HG03439 (cell line): ENCODE results near the gene DOCK2.
"Not testable (repeated sequence)": the region's sequence is repeated elsewhere in the genome, so short reads cannot be mapped to it uniquely, and the experiment has no call there.

Source experiments
- ATAC-seq: cut with Tn5 transposase; IDR thresholded peaks from one replicate; pipeline ENCODE4 v1.9.1; 2021; ENCODE audit warnings: mild to moderate bottlenecking, moderate library complexity; ENCODE audit not compliant: unreplicated experiment

Gene DOCK2

GRCh38 chr5:170077526-170077925, 440.5 kb downstream of the DOCK2 start:
- no peak for ATAC-seq

GRCh38 chr5:170078458-170078857, 441.4 kb downstream of the DOCK2 start:
- ATAC-seq, result no peak

GRCh38 chr5:170078931-170079330, 441.9 kb downstream of the DOCK2 start:
- no peak for ATAC-seq

GRCh38 chr5:170080217-170080616, 443.1 kb downstream of the DOCK2 start:
- no peak for ATAC-seq

- ATAC-seq, result no peak
These were observed 443.8 kb downstream of the DOCK2 start for GRCh38 chr5:170080786-170081445.

GRCh38 chr5:170081616-170082015, 444.5 kb downstream of the DOCK2 start:
- no peak for ATAC-seq

- no peak for ATAC-seq
These were observed 445.6 kb downstream of the DOCK2 start for GRCh38 chr5:170082701-170083100.

GRCh38 chr5:170087168-170087817, 450.2 kb downstream of the DOCK2 start:
- no peak for ATAC-seq

- ATAC-seq, result no peak
These were observed 455.5 kb downstream of the DOCK2 start for GRCh38 chr5:170092455-170093101.

GRCh38 chr5:170094329-170094728, 457.3 kb downstream of the DOCK2 start:
- not testable (repeated sequence) for ATAC-seq

- ATAC-seq, result no peak
These were observed 458.6 kb downstream of the DOCK2 start for GRCh38 chr5:170095646-170096045.

GRCh38 chr5:170097934-170098333, 460.9 kb downstream of the DOCK2 start:
- ATAC-seq, result no peak

- ATAC-seq, result no peak
These were observed 463.2 kb downstream of the DOCK2 start for GRCh38 chr5:170100066-170100943.

- ATAC-seq, result no peak
These were observed 466.4 kb downstream of the DOCK2 start for GRCh38 chr5:170103447-170103846.

GRCh38 chr5:170104299-170104698, 467.2 kb downstream of the DOCK2 start:
- no peak for ATAC-seq

GRCh38 chr5:170104710-170105109, 467.6 kb downstream of the DOCK2 start:
- no peak for ATAC-seq

- ATAC-seq, result no peak
These were observed 468.9 kb downstream of the DOCK2 start, which contains the start of gene FOXI1 for GRCh38 chr5:170105642-170106611. Gene FOXI1 (plus strand): TSS chr5:170105897. CDS start chr5:170105958, 61 bp downstream.

GRCh38 chr5:170107674-170108073, 470.6 kb downstream of the DOCK2 start:
- ATAC-seq, result no peak

- ATAC-seq, result no peak
These were observed 471.3 kb downstream of the DOCK2 start for GRCh38 chr5:170108266-170108785.
